OCI-LY7 (cell line): ENCODE measurements around the gene CCAR1. TPM values are rescaled to one million over a fixed set of nuclear protein-coding genes. Genes with fewer than 3 reads are reported as not detected.
"Not testable (repeated sequence)": the region's sequence is repeated elsewhere in the genome, so short reads cannot be mapped to it uniquely, and the experiment has no call there.

Experiments used
- BruUV-seq: library from RNA; stranded (reverse); fragments of 400-500 nt; replicated peaks from 2 replicates; lab custom pipeline; 2021; lab: Mats Ljungman, UMichigan
- CTCF ChIA-PET: fragments of 300-600 bp; sonication (Branson Sonifier 250); formaldehyde crosslinking; loops from one replicate; lab custom pipeline; 2022; ENCODE audit warnings: antibody characterized with exemption; ENCODE audit not compliant: unreplicated experiment; lab: Charles Lee
- POLR2A ChIA-PET: fragments of 300-600 bp; sonication (Branson Sonifier 250); formaldehyde crosslinking; loops from one replicate; lab custom pipeline; 2022; ENCODE audit warnings: antibody characterized with exemption; lab: Charles Lee
- DNase-seq: peaks from one replicate; pipeline ENCODE4 v3.0.0-alpha.2; 2015; ENCODE audit warnings: low spot score
- H2AFZ ChIP-seq: fragments of 200-600 bp; sonication (generic), shearing (Covaris generic); 2 replicates; pipeline ENCODE4 v1.6.1; 2014; ENCODE audit warnings: mild to moderate bottlenecking, antibody characterized with exemption, low read length, moderate library complexity
- H3K27ac ChIP-seq: fragments of 200-600 bp; sonication (generic); 2 replicates; pipeline ENCODE4 v1.5.1; 2014; ENCODE audit warnings: mixed run types, low read depth, mild to moderate bottlenecking, moderate library complexity, low read length, inconsistent platforms; ENCODE audit not compliant: poor library complexity, severe bottlenecking
- H3K36me3 ChIP-seq: fragments of 200-600 bp; sonication (generic); 2 replicates; pipeline ENCODE4 v1.6.1; 2014; ENCODE audit warnings: mild to moderate bottlenecking, antibody characterized with exemption, low read length, moderate library complexity, mixed read lengths; ENCODE audit not compliant: insufficient read depth
- H3K4me1 ChIP-seq: fragments of 200-600 bp; sonication (generic); 2 replicates; pipeline ENCODE4 v1.5.1; 2014; ENCODE audit warnings: mild to moderate bottlenecking, low read length; ENCODE audit not compliant: insufficient read depth, poor library complexity, severe bottlenecking
- H3K4me2 ChIP-seq: fragments of 200-600 bp; sonication (generic); 2 replicates; pipeline ENCODE4 v1.6.1; 2014; ENCODE audit warnings: mild to moderate bottlenecking, low read length
- H3K4me3 ChIP-seq: fragments of 200-600 bp; sonication (generic); 2 replicates; pipeline ENCODE4 v1.5.1; 2014; ENCODE audit warnings: mild to moderate bottlenecking, low read depth, low read length; ENCODE audit not compliant: poor library complexity, severe bottlenecking
- H3K79me2 ChIP-seq: fragments of 200-600 bp; sonication (generic); 2 replicates; pipeline ENCODE4 v1.6.1; 2016; ENCODE audit warnings: low read depth, mild to moderate bottlenecking, low read length, moderate library complexity, mixed read lengths; ENCODE audit not compliant: insufficient read depth
- H3K9me2 ChIP-seq: fragments of 200-600 bp; sonication (generic); 2 replicates; pipeline ENCODE4 v1.6.1; 2016; ENCODE audit warnings: mild to moderate bottlenecking, low read length, mixed read lengths; ENCODE audit not compliant: insufficient read depth
- H3K9me3 ChIP-seq: fragments of 200-600 bp; sonication (generic); 2 replicates; pipeline ENCODE4 v1.6.1; 2014; ENCODE audit warnings: mild to moderate bottlenecking, mixed run types, low read length, mixed read lengths
- H4K20me1 ChIP-seq: fragments of 200-600 bp; sonication (generic); 2 replicates; pipeline ENCODE4 v1.6.1; 2014; ENCODE audit warnings: mild to moderate bottlenecking, antibody characterized with exemption, low read length, moderate library complexity, mixed read lengths; ENCODE audit not compliant: insufficient read depth
- EZH2phosphoT487 ChIP-seq: fragments of 200-600 bp; sonication (generic); IDR thresholded peaks from 2 replicates; pipeline ENCODE4 v1.6.1; 2018; ENCODE audit warnings: low read depth, borderline replicate concordance, mild to moderate bottlenecking, mixed run types, antibody characterized with exemption, low read length, moderate library complexity, mixed read lengths
- intact Hi-C: fragments of 100-400 bp; cut with micrococcal nuclease; formaldehyde crosslinking; loops from one replicate; pipeline ENCODE4 v1.10.0; 2022; ENCODE audit not compliant: unreplicated experiment
- total RNA-seq, 2 experiments: library from RNA; depleted of rRNA in 1 of 2; stranded (reverse); fragments of >200 nt in 1 of 2; shearing (Covaris generic) in 1 of 2; gene quantifications; 2 replicates each; pipeline ENCODE4 v1.2.3, GENCODE V29; 2014 to 2022
- TF ChIP-seq, protein P1 (sequence below): fragments of 200-600 bp; sonication (generic); conservative IDR thresholded peaks from 2 replicates; pipeline ENCODE4 v1.5.1; 2014; ENCODE audit warnings: mild to moderate bottlenecking, antibody characterized with exemption, low read length, moderate library complexity, mixed read lengths

CCAR1 gene
- total RNA-seq, 2 experiments from 2014 or later, result 66.3 to 126 TPM

- Histone ChIP-seq H3K4me3 (no peak overlapping the region), H3K36me3 (peaks cover 93% of the 10 kb centered on the region), H3K27ac (no peak overlapping the region), H3K79me2 (no peaks in the 10 kb centered on the region), H3K4me2 (no peak overlapping the region), H2AFZ (no peak overlapping the region), H3K9me3 (no peaks in the 10 kb centered on the region), H3K9me2 (no peaks in the 10 kb centered on the region), H4K20me1 (no peaks in the 10 kb centered on the region), H3K4me1 (no peaks in the 10 kb centered on the region)
- intact Hi-C loops, result no loop called here
- DNase-seq, result no peak
- no peak for TF ChIP-seq EZH2phosphoT487
- TF ChIP-seq, protein P1, sequence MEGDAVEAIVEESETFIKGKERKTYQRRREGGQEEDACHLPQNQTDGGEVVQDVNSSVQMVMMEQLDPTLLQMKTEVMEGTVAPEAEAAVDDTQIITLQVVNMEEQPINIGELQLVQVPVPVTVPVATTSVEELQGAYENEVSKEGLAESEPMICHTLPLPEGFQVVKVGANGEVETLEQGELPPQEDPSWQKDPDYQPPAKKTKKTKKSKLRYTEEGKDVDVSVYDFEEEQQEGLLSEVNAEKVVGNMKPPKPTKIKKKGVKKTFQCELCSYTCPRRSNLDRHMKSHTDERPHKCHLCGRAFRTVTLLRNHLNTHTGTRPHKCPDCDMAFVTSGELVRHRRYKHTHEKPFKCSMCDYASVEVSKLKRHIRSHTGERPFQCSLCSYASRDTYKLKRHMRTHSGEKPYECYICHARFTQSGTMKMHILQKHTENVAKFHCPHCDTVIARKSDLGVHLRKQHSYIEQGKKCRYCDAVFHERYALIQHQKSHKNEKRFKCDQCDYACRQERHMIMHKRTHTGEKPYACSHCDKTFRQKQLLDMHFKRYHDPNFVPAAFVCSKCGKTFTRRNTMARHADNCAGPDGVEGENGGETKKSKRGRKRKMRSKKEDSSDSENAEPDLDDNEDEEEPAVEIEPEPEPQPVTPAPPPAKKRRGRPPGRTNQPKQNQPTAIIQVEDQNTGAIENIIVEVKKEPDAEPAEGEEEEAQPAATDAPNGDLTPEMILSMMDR, result no peak
- BruUV-seq, result no TSS peak
- ChIA-PET CTCF (no interaction called here), POLR2A (no interaction called here)
Observed at GRCh38 chr10:68759223-68759863, 38.3 kb downstream of the CCAR1 start.

GRCh38 chr10:68759967-68760366, 38.9 kb downstream of the CCAR1 start:
- CTCF ChIA-PET, result no interaction called here
- peaks cover 93% of the 10 kb centered on the region for H3K36me3 ChIP-seq
- H3K4me2 ChIP-seq, result no peak overlapping the region
- H3K9me2 ChIP-seq, result no peaks in the 10 kb centered on the region
- no TSS peak for BruUV-seq
- POLR2A ChIA-PET, result no interaction called here
- H3K79me2 ChIP-seq, result no peaks in the 10 kb centered on the region
- no peak for DNase-seq
- no peak overlapping the region for H3K4me3 ChIP-seq
- no peak for TF ChIP-seq EZH2phosphoT487
- TF ChIP-seq, protein P1, result no peak
- no peak overlapping the region for H2AFZ ChIP-seq
- H3K27ac ChIP-seq, result no peak overlapping the region
- no peaks in the 10 kb centered on the region for H3K9me3 ChIP-seq
- no peaks in the 10 kb centered on the region for H3K4me1 ChIP-seq
- intact Hi-C loops, result no loop called here
- H4K20me1 ChIP-seq, result no peaks in the 10 kb centered on the region

GRCh38 chr10:68767407-68767806, 46.4 kb downstream of the CCAR1 start:
- H3K4me1 ChIP-seq, DNase-seq, H3K4me2 ChIP-seq, H3K27ac ChIP-seq, H3K9me3 ChIP-seq, H4K20me1 ChIP-seq, H3K79me2 ChIP-seq, H3K4me3 ChIP-seq, CTCF ChIA-PET, H2AFZ ChIP-seq, intact Hi-C loops, H3K9me2 ChIP-seq, BruUV-seq: not testable (repeated sequence)
- H3K36me3 ChIP-seq, result peaks cover 98% of the 10 kb centered on the region
- POLR2A ChIA-PET, result interaction anchor here (0.8 kb wide), 1 partner anchor 11 kb away, joined by 3 read pairs; no protein-coding TSS in a partner anchor
